DMS53 treated with DMSO at 0.1 percent for 48 hours (cell line): ENCODE results near the gene TBC1D16.

Experiments
- DNase-seq: peaks from one replicate; lab custom pipeline; 2025; ENCODE audit not compliant: unreplicated experiment; lab: John Stamatoyannopoulos, UW

TBC1D16 gene

GRCh38 chr17:79928502-79929256 is 107.0 kb downstream of the TBC1D16 start:
- no peak for DNase-seq

- DNase-seq: no peak
Measured at GRCh38 chr17:79927688-79928501, 107.8 kb downstream of the TBC1D16 start.

DNA sequence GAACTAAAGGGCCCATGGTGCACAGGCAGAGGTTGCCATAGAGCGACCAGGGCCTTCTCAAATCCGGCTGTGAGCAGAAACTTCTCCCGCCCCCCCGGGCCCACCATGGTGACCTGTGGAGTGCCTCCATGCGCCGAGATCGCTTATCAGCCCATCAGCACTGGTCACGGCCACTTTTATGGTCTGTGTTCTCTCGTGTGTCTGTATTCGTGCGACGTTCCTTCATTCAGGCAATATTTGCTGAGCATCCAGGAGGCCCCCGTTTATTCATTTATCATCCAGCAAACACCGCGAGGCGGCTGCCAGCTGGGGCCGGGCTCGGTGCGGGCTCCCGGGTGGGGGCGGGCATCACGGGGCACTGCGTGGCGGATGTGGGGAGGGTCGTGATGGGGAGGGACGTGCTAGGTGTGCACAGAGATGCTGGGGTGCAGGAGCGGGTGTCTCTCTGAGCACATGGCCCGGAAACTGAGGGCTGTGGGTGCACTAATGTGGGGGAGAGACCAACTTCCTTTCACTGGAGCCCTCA is 108.5 kb downstream of the TBC1D16 start:
- no peak for DNase-seq

DNA sequence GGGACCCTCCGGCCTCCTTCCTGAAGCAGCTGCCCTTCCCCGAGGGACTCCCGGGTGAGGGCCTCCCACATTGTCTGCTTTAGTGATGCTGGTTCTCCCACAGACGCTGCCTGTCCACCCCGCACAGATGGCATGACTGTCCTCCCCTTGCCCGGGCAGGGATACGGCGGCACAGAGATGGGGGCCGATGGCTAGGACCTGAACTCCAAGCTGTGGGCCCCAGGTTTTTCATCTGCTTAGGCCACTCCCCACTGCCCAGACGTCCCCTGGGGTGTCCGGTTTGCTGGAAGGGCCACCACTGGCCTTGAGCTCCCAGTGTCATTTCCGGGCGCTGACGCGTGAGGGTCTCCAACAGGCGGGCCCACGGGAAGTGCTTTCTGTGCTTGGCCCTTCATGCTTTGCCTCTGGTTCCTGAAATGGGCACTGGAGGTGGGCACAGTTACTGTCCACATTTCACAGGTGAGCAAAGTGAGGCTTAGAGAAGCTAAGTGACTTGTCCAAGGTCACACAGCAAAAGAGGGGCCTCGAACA is 109.0 kb downstream of the TBC1D16 start:
- no peak for DNase-seq

DNA sequence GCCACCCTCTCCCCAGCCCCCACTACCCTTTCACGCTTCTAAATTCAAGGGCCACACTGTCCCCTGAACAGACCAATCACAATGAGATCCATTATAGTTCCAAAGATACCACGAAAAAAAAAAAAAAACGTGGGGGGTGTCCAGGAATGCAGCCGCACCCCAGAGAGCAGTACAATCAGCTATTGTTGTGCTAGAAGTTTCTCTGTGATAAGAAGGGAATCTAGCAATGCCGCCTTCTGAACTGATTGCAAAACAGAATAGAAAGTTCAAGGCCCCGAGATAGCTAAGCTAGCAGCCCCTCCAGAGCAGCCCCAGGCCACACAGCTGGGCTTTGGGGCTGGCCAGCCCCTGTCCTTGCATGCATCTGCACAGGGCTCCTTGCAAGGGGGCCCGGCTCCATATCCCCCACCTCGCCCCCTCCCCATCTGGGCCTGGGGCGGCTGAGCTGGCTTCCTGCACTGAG is 109.5 kb downstream of the TBC1D16 start:
- DNase-seq: no peak

DNA sequence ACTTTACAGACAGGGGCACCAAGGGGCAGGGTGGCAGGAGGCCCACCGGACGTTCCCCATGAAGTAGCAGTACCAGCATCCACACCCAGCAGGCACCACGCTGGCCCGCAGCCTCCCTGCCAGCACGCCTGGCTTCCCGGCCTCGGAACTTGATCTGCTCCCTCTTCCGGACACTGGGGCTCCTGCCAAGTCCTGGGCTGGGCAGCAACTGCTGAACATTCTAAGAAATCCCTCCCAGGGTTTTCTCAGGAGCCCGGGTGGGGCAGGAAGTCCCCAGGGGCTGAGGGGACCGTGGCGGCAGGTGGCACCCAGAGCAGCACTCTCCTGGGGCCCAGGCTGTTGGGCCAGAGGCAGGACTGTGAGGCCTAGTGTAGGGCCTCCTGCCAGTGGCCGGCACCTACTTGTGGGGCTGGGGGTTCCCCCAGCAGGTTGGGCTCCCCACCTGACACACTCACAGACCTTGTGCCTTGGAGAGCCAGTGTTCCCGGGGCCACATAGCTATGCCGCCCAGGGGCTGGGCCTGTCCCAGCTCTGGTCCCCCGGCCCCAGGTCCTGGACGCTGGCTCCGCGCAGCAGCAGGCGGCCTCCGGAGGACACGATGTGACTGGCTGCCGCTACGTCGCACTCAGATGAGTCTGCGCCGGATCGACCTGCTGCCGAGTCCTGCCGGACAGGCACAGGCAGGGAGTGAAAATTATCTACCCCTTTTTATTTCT is 110.3 kb downstream of the TBC1D16 start:
- DNase-seq: no peak

GRCh38 chr17:79924639-79924976 is 111.1 kb downstream of the TBC1D16 start:
- no peak for DNase-seq

DNA sequence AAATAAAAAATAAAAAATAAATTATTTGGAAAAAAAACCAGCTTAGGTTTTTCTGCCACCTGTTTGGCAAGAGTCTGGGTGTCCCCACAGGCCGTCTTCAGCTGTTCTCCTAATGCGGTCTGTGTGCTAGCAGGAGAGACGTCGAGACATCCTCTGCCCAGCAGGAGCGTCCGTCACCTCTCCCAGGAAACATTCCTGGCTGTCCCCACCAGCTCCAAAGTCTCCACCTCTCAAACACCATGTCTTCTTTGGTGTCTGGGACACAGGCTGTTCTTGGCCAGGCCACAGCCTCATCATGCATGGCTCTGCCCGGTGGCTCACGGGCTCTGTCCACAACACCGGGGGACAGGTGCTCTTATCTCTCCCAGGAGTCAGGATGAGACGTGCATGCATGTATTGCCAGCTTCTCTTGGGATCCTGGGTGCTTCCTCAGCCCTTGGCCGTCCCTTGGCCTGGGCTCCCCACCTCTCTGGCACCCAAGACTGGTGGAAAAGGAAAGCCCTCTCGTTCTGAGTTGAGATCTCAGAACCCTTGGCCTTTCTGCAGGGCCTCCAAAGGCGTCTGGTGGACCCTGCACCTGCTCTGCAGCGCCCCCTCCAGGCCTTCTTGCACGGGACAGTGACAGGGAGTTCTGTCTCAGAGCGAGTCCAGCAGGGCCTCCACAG is 111.6 kb downstream of the TBC1D16 start:
- peak; percentile 23 for DNase-seq

- DNase-seq: no peak
Measured at GRCh38 chr17:79922798-79923197, 112.9 kb downstream of the TBC1D16 start.

GRCh38 chr17:79922116-79922601 is 113.5 kb downstream of the TBC1D16 start:
- no peak for DNase-seq

DNA sequence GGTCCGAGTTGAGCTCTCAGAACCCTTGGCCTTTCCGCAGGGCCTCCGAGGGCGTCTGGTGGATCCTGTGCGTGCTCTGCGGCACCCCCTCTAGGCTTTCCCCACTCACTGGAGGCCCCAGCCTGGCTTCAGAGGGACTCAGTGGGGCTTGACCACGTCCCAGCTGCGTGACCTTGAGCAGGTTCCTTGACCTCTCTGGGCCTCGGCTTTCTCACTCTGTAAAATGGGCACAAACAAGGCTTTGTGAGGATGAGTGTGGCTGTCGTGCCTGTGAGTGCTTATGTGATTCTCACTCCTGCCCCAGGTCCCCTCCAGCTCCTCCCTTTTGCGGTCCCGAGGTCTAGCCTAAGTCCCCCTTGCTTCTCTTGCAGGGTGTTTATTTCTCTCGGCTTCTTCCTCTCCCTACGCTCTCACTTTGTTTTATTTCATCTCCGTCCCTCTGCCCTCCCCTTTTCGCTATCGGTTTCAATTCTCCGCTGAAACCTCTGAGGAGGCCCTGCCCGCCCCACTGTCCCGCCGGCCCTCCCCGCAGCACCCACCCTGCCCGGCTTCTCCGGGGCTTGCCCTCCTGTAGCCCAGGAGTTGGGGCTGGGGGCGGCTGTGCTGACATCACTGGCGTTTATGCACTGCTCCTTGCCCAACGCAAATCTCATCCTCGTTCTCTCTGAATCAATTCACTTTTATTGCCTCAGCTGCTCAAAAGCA is 114.1 kb downstream of the TBC1D16 start:
- DNase-seq: no peak

DNA sequence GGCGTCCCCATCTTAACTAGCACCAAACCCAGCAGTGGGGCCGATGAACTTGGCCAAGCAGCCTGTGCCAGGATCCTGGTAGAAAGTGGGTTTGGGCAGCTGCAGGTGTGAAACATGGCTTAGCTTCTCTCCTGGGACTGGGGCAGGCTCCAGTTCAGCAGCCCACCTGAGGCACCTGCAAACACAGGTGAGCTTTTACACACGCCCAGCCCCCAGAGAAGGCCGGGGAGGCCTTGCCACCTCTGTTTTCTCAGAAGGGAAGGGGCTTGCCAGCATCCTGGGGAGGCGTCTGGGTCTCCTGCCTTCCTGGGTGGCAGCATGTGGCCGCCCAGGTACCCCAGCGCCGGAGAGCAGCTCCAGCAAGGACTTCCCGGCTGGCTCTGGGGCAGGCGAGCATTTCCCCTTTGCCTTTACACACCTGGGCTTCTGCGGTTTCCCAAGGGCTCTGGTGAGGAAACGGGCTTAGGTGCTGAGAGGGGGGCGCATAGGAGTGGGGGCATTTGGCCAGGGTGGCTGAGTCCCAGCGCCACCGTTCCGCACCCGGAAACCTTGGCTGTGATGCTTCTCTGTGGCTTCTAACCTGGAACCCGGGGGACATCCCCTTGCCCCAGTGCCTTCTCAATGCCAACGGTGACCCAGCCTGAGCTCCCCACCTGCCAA is 114.8 kb downstream of the TBC1D16 start:
- no peak for DNase-seq

DNA sequence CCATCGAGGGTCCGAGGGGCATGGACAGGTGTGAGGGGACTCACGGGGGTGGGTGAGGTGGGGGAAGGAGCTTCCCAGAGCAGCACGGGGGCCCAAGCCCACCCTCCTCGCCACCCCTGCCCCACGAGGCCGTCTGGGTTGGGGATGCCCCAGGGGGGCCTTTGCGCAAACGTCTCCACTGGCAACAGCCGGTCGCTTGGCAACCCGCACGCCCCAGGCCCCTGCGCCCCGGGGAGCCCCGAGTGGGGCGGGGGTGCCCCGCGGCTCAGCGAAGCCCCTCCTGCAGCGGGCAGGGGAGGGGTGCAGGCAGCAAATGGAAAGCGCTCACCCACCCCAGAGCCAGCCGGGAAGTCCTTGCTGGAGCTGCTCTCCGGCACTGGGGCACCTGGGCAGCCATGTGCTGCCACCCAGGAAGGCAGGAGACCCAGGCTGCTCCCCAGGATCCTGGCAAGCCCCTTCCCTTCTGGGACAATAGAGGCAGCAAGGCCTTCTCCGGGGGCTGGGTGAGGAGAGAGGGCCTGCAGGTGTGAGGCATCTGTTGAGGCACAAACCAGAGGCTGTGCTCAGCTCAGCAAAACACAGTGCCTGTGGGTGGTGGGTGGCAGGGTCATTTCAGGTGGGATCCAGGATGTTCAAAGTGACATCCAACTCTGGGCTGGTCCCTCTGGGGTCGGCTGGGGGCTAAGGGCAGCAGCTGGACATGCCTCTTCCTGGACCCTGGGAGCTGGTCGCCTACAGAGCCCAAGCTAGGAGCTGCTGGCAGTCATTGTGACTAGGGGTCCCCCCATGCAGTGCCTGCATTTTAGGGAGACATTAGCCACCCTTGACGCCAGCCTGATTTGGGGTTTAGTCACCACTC is 115.6 kb downstream of the TBC1D16 start:
- no peak for DNase-seq

DNA sequence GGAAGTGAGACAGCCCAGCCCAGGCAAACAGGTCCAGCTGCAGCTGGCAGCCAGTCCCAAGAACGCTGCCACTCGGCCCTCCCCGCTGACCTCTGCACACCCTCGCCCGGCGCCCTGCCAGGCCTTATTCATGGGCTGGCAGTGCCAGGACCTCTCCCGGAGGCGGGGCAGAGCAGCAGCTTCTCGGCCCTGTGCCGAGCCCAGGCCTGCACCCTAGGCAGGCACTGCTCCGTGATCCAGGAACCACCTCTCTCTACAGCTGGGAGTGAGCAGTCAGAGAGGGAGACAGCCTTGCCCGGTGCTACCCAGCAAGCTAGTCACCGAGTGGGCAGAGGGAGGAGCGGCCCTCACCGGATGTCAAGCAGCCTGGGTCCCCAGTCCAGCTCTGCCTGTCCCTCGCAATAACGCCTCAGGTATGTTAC is 116.5 kb downstream of the TBC1D16 start:
- DNase-seq: peak; percentile 46

DNA sequence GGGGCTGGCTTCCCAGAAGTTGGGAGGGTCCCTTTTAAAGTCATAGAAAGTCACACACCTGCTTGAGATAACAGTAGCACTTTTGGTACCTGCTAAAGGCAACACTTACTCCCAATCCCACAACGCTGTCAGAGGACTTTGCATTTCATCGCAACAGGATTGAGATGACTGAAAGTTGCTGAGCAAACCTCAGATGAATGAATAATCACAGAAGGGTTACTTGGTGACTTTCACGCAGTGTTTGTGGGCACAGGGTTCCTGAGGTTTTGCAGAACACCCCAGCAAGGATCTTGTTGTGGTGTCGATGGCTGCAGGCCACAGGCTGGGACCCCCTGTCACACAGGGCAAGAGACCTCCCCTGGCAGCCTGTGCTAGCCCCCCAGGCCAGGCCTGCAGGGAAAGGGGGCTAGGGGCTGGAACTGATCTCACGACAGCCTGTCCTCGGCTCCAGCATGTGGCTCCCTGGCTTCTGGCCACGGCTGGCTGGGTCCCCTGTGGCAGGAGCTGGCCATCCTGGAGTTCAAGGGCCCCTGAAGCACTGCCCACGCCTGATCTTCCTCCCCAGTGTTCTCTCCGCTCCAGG is 117.0 kb downstream of the TBC1D16 start:
- no peak for DNase-seq

GRCh38 chr17:79917902-79918484 is 117.7 kb downstream of the TBC1D16 start:
- DNase-seq: no peak

DNA sequence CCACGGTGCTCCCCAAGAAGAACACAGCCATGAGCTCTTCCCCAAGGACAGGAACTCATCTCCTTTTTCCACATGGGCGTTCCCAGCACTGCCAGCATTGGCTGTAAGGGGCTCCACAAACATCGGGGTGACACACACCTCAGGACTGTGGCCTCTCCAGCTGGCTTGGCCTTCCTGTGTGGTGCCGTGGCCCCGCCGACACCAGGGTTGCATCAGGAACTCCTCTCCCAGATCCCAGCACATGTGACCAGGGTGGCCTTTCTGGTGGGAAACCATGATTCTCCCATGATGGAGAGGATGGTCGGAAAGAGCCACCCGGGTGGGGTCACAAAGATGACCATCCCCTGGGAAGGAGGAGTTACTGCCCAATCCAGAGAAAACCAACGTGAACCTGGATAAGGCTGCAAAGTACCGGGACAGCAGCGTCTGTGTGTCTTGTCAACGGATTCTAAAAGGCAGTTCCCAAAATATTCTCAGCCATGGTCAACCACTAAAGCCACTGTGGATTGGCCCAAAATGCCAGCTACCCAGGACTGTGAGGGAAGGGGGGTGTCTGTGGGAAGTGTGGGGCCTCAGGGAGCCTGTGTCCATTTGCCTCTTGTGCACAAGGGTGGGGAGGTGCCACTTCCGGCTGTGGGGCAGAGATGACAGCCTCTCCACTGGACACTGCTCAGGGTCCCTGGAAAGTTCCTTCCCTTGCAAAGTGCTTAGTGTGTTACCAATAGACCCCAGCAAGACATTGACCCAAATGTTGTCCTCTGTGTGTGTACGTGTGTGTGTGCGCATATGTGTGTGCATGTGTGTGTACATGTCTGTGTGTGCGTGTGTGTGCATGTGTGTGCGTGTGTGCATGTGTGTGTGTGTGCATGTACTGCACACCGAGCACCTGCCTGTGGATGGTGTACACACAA is 118.4 kb downstream of the TBC1D16 start:
- DNase-seq: no peak
